Neural cell (in vitro differentiated cells): ENCODE measurements around the gene ESF1. TPM values are rescaled to one million over a fixed set of nuclear protein-coding genes. Genes with fewer than 3 reads are reported as not detected.

Source experiments
- H2AFZ ChIP-seq: fragments of 200-600, 300-800 bp; sonication (generic), shearing (Covaris generic); 2 replicates; pipeline ENCODE4 v1.6.0; 2014; ENCODE audit warnings: low read depth, mild to moderate bottlenecking, antibody characterized with exemption, low read length, moderate library complexity
- H3F3A ChIP-seq: fragments of 200-600 bp; shearing (Covaris generic); 2 replicates; pipeline ENCODE4 v1.6.1; 2016; ENCODE audit warnings: mild to moderate bottlenecking, moderate library complexity, mixed read lengths, antibody characterized with exemption, low read length; ENCODE audit not compliant: insufficient read depth, poor library complexity, severe bottlenecking
- H3K27ac ChIP-seq: fragments of 200-600, 300-800 bp; sonication (generic), shearing (Covaris generic); 2 replicates; pipeline ENCODE4 v1.5.1; 2014; ENCODE audit warnings: mild to moderate bottlenecking, low read length, moderate library complexity
- H3K27me3 ChIP-seq: fragments of 300-800, 200-600 bp; sonication (generic), shearing (Covaris generic); 2 replicates; pipeline ENCODE4 v1.6.0; 2014; ENCODE audit warnings: mild to moderate bottlenecking, low read depth, low read length, moderate library complexity; ENCODE audit not compliant: insufficient read depth
- H3K36me3 ChIP-seq: fragments of 300-800, 200-600 bp; sonication (generic), shearing (Covaris generic); 2 replicates; pipeline ENCODE4 v1.5.1; 2014; ENCODE audit warnings: mild to moderate bottlenecking, antibody characterized with exemption, low read length, moderate library complexity; ENCODE audit not compliant: insufficient read depth
- H3K4me2 ChIP-seq: fragments of 300-800, 200-600 bp; sonication (generic), shearing (Covaris generic); 2 replicates; pipeline ENCODE4 v1.6.0; 2014; ENCODE audit warnings: mild to moderate bottlenecking, low read length
- H3K4me3 ChIP-seq: fragments of 300-800, 200-600 bp; sonication (generic), shearing (Covaris generic); 2 replicates; pipeline ENCODE4 v1.5.1; 2014; ENCODE audit warnings: mild to moderate bottlenecking, low read length, moderate library complexity
- H3K79me2 ChIP-seq: fragments of 200-600 bp; shearing (Covaris generic); replicated peaks from 2 replicates; pipeline ENCODE4 v1.6.0; 2014; ENCODE audit warnings: mild to moderate bottlenecking, low read length, moderate library complexity; ENCODE audit not compliant: insufficient read depth
- H3K9ac ChIP-seq: fragments of 300-800, 200-600 bp; sonication (generic), shearing (Covaris generic); 2 replicates; pipeline ENCODE4 v1.6.1; 2016; ENCODE audit warnings: mild to moderate bottlenecking, low read length, mixed read lengths
- H3K9me2 ChIP-seq: fragments of 200-600 bp; shearing (Covaris generic); 2 replicates; pipeline ENCODE4 v1.6.1; 2016; ENCODE audit warnings: mild to moderate bottlenecking, low read length, mixed read lengths; ENCODE audit not compliant: insufficient read depth
- H3K9me3 ChIP-seq: fragments of 200-600, 300-800 bp; sonication (generic), shearing (Covaris generic); 2 replicates; pipeline ENCODE4 v1.6.1; 2016; ENCODE audit warnings: mild to moderate bottlenecking, mixed run types, low read length, moderate library complexity, mixed read lengths
- H4K20me1 ChIP-seq: fragments of 200-600 bp; shearing (Covaris generic); 2 replicates; pipeline ENCODE4 v1.6.1; 2016; ENCODE audit warnings: mild to moderate bottlenecking, mixed run types; ENCODE audit not compliant: insufficient read depth
- EP300 ChIP-seq: fragments of 450-650 bp; conservative IDR thresholded peaks from 2 replicates; pipeline ENCODE4 v1.6.1; 2014; ENCODE audit warnings: antibody characterized with exemption, mild to moderate bottlenecking, moderate library complexity; ENCODE audit not compliant: poor library complexity, severe bottlenecking
- EZH2 ChIP-seq: fragments of 200-600, 300-800 bp; shearing (Covaris generic), sonication (generic); IDR thresholded peaks from 2 replicates; pipeline ENCODE4 v1.6.1; 2014; ENCODE audit warnings: antibody characterized with exemption, low read length, borderline replicate concordance, mild to moderate bottlenecking; ENCODE audit not compliant: insufficient read depth, poor library complexity, severe bottlenecking
- MXI1 ChIP-seq: fragments of 450-650 bp; conservative IDR thresholded peaks from 2 replicates; pipeline ENCODE4 v1.6.1; 2014; ENCODE audit warnings: antibody characterized with exemption, mild to moderate bottlenecking; ENCODE audit not compliant: poor library complexity, severe bottlenecking
- POLR2AphosphoS5 ChIP-seq: IDR thresholded peaks from 2 replicates; pipeline ENCODE4 v1.6.1; 2012
- RAD21 ChIP-seq: fragments of 450-650 bp; conservative IDR thresholded peaks from 2 replicates; pipeline ENCODE4 v1.6.1; 2014; ENCODE audit warnings: antibody characterized with exemption, mild to moderate bottlenecking, moderate library complexity
- SMC3 ChIP-seq: fragments of 450-650 bp; conservative IDR thresholded peaks from 2 replicates; pipeline ENCODE4 v1.6.1; 2014; ENCODE audit warnings: antibody characterized with exemption, mild to moderate bottlenecking, moderate library complexity; ENCODE audit not compliant: poor library complexity
- TAF1 ChIP-seq: IDR thresholded peaks from 2 replicates; pipeline ENCODE4 v1.6.1; 2012; ENCODE audit warnings: low read depth
- polyA plus RNA-seq: library from polyadenylated mRNA; depleted of rRNA; stranded (reverse); fragments of >200 nt; gene quantifications from 2 replicates; pipeline ENCODE4 v1.2.3, GENCODE V29; 2014
- TF ChIP-seq, protein P1 (sequence below): IDR thresholded peaks from 2 replicates; pipeline ENCODE4 v1.6.1; 2012; ENCODE audit warnings: borderline replicate concordance
- TF ChIP-seq, protein P2 (sequence below): fragments of 450-650 bp; IDR thresholded peaks from 2 replicates; pipeline ENCODE4 v1.5.1; 2014; ENCODE audit warnings: antibody characterized with exemption, mild to moderate bottlenecking, moderate library complexity; ENCODE audit not compliant: poor library complexity, severe bottlenecking

Gene ESF1
- polyA plus RNA-seq, 1 donor from 2014 or later, result 10.0 TPM

DNA sequence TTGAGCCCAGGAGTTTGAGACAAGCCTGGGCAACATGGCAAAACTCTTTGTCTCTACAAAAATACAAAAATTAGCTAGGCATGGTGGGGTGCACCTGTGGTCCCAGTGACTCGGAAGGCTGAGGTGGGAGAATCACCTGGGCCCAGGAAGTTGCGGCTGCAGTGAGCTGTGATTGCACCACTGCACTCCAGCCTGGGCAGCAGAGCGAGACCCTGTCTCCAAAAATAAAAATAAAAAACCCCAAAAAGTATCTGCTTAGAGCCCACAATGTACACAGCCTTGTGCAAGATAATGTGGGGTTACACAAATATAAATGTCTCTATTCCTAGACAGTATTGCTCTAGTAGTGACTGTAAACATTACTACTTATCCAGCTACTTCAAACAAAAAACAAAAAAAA is 5.9 kb downstream of the ESF1 start:
- H3K36me3 ChIP-seq, result no peaks in the 10 kb centered on the region
- no peak overlapping the region for H3K9ac ChIP-seq
- H3K9me3 ChIP-seq, result no peaks in the 10 kb centered on the region
- peaks cover 10% of the 10 kb centered on the region for H3K79me2 ChIP-seq
- H3F3A ChIP-seq, result no peaks in the 10 kb centered on the region
- H3K27ac ChIP-seq, result no peak overlapping the region
- H3K4me2 ChIP-seq, result no peak overlapping the region
- H3K4me3 ChIP-seq, result no peak overlapping the region
- TF ChIP-seq, protein P1, sequence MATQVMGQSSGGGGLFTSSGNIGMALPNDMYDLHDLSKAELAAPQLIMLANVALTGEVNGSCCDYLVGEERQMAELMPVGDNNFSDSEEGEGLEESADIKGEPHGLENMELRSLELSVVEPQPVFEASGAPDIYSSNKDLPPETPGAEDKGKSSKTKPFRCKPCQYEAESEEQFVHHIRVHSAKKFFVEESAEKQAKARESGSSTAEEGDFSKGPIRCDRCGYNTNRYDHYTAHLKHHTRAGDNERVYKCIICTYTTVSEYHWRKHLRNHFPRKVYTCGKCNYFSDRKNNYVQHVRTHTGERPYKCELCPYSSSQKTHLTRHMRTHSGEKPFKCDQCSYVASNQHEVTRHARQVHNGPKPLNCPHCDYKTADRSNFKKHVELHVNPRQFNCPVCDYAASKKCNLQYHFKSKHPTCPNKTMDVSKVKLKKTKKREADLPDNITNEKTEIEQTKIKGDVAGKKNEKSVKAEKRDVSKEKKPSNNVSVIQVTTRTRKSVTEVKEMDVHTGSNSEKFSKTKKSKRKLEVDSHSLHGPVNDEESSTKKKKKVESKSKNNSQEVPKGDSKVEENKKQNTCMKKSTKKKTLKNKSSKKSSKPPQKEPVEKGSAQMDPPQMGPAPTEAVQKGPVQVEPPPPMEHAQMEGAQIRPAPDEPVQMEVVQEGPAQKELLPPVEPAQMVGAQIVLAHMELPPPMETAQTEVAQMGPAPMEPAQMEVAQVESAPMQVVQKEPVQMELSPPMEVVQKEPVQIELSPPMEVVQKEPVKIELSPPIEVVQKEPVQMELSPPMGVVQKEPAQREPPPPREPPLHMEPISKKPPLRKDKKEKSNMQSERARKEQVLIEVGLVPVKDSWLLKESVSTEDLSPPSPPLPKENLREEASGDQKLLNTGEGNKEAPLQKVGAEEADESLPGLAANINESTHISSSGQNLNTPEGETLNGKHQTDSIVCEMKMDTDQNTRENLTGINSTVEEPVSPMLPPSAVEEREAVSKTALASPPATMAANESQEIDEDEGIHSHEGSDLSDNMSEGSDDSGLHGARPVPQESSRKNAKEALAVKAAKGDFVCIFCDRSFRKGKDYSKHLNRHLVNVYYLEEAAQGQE, result no peak
- TF ChIP-seq EZH2 (no peak), POLR2AphosphoS5 (no peak), SMC3 (no peak), RAD21 (no peak), MXI1 (no peak), EP300 (no peak), TAF1 (no peak)
- TF ChIP-seq, protein P2, sequence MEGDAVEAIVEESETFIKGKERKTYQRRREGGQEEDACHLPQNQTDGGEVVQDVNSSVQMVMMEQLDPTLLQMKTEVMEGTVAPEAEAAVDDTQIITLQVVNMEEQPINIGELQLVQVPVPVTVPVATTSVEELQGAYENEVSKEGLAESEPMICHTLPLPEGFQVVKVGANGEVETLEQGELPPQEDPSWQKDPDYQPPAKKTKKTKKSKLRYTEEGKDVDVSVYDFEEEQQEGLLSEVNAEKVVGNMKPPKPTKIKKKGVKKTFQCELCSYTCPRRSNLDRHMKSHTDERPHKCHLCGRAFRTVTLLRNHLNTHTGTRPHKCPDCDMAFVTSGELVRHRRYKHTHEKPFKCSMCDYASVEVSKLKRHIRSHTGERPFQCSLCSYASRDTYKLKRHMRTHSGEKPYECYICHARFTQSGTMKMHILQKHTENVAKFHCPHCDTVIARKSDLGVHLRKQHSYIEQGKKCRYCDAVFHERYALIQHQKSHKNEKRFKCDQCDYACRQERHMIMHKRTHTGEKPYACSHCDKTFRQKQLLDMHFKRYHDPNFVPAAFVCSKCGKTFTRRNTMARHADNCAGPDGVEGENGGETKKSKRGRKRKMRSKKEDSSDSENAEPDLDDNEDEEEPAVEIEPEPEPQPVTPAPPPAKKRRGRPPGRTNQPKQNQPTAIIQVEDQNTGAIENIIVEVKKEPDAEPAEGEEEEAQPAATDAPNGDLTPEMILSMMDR, result no peak
- no peaks in the 10 kb centered on the region for H4K20me1 ChIP-seq
- H3K9me2 ChIP-seq, result no peaks in the 10 kb centered on the region
- no peaks in the 10 kb centered on the region for H3K27me3 ChIP-seq
- no peak overlapping the region for H2AFZ ChIP-seq

DNA sequence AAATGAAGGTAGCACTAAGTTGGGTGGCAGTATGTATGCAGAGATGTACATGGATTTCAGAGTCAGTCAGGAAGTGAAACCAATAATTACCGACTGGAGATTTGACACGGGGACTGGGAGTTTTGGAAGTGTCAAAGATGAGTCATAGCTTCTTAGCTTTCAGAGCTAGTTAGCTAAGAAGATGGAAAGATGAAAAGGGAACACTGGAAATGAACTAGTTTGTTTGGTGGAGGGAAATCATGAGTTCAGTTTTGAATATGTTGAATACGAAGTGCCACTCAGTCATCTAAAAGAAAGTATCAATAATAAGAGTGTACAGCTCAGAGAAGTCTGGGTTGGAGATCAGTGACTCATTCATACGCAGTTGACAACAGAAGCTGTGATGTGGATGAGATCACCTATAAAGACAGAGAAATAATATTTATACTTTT is 7.5 kb downstream of the ESF1 start:
- Histone ChIP-seq H3K4me3 (no peak overlapping the region), H2AFZ (no peak overlapping the region), H3F3A (no peaks in the 10 kb centered on the region), H3K9me2 (no peaks in the 10 kb centered on the region), H3K36me3 (peaks cover 5% of the 10 kb centered on the region), H3K27ac (no peak overlapping the region), H3K4me2 (no peak overlapping the region), H3K27me3 (no peaks in the 10 kb centered on the region), H3K79me2 (no peaks in the 10 kb centered on the region), H3K9me3 (no peaks in the 10 kb centered on the region), H4K20me1 (no peaks in the 10 kb centered on the region), H3K9ac (no peak overlapping the region)
- TF ChIP-seq SMC3 (no peak), TAF1 (no peak), MXI1 (no peak)
- TF ChIP-seq, protein P1, result no peak
